Tibial nerve (tissue), 4 donors: ENCODE results near the gene MAP4K4.

Experiments used
- EP300 ChIP-seq, 2 donors: sonication (generic); formaldehyde crosslinking; IDR thresholded peaks; one replicate each; pipeline ENCODE4 v1.6.1; 2017; ENCODE audit warnings: antibody characterized with exemption in 2 of 2, mild to moderate bottlenecking in 1 of 2
- TF ChIP-seq, protein P1 (sequence below), 5 experiments: fragments of 200-600 bp in 3 of 5; fragments of 450-650 bp in 2 of 5; sonication (generic) in 3 of 5; IDR thresholded peaks; one replicate each; pipeline ENCODE4 v1.5.1; 2016 to 2019; ENCODE audit warnings: antibody characterized with exemption in 5 of 5, mild to moderate bottlenecking in 3 of 5, moderate library complexity in 2 of 5

DNA sequence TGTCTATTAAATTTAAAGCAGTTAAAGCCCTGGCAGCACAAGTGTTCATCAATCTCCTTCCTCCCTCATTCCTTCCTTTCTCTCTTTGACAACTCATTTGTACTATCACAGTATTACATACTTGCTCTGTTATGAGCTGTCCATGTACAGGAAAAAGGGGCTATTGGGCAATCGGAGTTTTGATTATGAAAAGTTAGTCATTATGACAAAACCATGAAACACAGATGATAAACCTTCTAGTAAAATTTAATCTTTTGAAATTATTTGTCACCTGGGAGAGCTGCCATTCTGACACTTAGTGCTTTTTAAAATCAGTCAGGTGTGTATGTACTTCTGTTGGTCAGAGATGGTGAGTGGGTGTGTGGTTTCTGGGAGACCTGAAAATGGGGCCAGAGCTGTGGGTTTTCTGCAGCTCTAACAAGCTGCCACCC, 39.4 kb downstream of the MAP4K4 start:
- peak in 1 of 2 donors; percentile 60 for TF ChIP-seq EP300 (IDR thresholded peaks at IDR 0.05)
- TF ChIP-seq, protein P1, sequence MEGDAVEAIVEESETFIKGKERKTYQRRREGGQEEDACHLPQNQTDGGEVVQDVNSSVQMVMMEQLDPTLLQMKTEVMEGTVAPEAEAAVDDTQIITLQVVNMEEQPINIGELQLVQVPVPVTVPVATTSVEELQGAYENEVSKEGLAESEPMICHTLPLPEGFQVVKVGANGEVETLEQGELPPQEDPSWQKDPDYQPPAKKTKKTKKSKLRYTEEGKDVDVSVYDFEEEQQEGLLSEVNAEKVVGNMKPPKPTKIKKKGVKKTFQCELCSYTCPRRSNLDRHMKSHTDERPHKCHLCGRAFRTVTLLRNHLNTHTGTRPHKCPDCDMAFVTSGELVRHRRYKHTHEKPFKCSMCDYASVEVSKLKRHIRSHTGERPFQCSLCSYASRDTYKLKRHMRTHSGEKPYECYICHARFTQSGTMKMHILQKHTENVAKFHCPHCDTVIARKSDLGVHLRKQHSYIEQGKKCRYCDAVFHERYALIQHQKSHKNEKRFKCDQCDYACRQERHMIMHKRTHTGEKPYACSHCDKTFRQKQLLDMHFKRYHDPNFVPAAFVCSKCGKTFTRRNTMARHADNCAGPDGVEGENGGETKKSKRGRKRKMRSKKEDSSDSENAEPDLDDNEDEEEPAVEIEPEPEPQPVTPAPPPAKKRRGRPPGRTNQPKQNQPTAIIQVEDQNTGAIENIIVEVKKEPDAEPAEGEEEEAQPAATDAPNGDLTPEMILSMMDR (IDR thresholded peaks at IDR 0.05): no peak
